Naive thymus-derived CD4-positive, alpha-beta T cell (primary cell): ENCODE measurements around the gene USH2A. TPM values are rescaled to one million over a fixed set of nuclear protein-coding genes. Genes with fewer than 3 reads are reported as not detected.

Experiments used
- ATAC-seq: fragments of 150-1000 bp; cut with Tn5 transposase; 2 replicates; pipeline ENCODE4 v1.10.0; 2021; ENCODE audit warnings: mild to moderate bottlenecking, moderate library complexity
- CTCF ChIA-PET: fragments of 350-600 bp; sonication (Branson Sonifier 250); formaldehyde crosslinking; loops from one replicate; lab custom pipeline; 2021; ENCODE audit warnings: antibody characterized with exemption; lab: Charles Lee
- POLR2A ChIA-PET: fragments of 350-600 bp; sonication (Branson Sonifier 250); formaldehyde crosslinking; loops from one replicate; lab custom pipeline; 2021; ENCODE audit warnings: antibody characterized with exemption, inconsistent platforms; lab: Charles Lee
- DNase-seq, 9 donors: peaks; one replicate each; pipeline versions ENCODE4 v3.0.0 to v3.0.0-alpha.2; 2020 to 2022; ENCODE audit warnings: mixed read lengths in 1 of 9
- H3K27ac ChIP-seq: one replicate; pipeline ENCODE4 v1.7.0; 2013; ENCODE audit warnings: mild to moderate bottlenecking, low read depth, low read length, moderate library complexity
- H3K27me3 ChIP-seq, 2 donors: one replicate each; pipeline ENCODE4 v1.7.0; 2013; ENCODE audit warnings: low read length in 2 of 2, mild to moderate bottlenecking in 2 of 2, moderate library complexity in 2 of 2; ENCODE audit not compliant: control insufficient read depth in 2 of 2, insufficient read depth in 2 of 2
- H3K36me3 ChIP-seq, 3 experiments: 1 replicate in 2 of 3; 2 replicates in 1 of 3; pipeline ENCODE4 v1.7.0; 2013; ENCODE audit warnings: low read length in 3 of 3, mild to moderate bottlenecking in 3 of 3, moderate library complexity in 1 of 3; ENCODE audit not compliant: insufficient read depth in 3 of 3, control insufficient read depth in 2 of 3
- H3K4me1 ChIP-seq, 2 donors: one replicate each; pipeline ENCODE4 v1.7.0; 2013; ENCODE audit warnings: low read length in 2 of 2, mild to moderate bottlenecking in 2 of 2, moderate library complexity in 1 of 2; ENCODE audit not compliant: control insufficient read depth in 2 of 2, insufficient read depth in 2 of 2
- H3K4me3 ChIP-seq: 2 replicates; pipeline ENCODE4 v1.7.0; 2013; ENCODE audit warnings: mild to moderate bottlenecking, low read length
- H3K9me3 ChIP-seq, 3 experiments: 1 replicate in 2 of 3; 2 replicates in 1 of 3; pipeline ENCODE4 v1.7.0; 2013; ENCODE audit warnings: low read length in 3 of 3; ENCODE audit not compliant: control insufficient read depth in 2 of 3
- H3K27ac Mint-ChIP-seq, 9 donors: one replicate each; pipeline ENCODE4 v1.8.0; 2020 to 2022; ENCODE audit warnings: mixed read lengths in 9 of 9, mild to moderate bottlenecking in 8 of 9, moderate library complexity in 5 of 9, inconsistent platforms in 2 of 9
- H3K27me3 Mint-ChIP-seq, 5 donors: one replicate each; pipeline ENCODE4 v1.8.0; 2021 to 2022; ENCODE audit warnings: mixed read lengths in 5 of 5, mild to moderate bottlenecking in 1 of 5
- H3K36me3 Mint-ChIP-seq, 5 donors: one replicate each; pipeline ENCODE4 v1.8.0; 2020 to 2022; ENCODE audit warnings: mixed read lengths in 5 of 5, mild to moderate bottlenecking in 3 of 5, inconsistent platforms in 1 of 5
- H3K4me1 Mint-ChIP-seq, 7 donors: one replicate each; pipeline ENCODE4 v1.8.0; 2020 to 2022; ENCODE audit warnings: mixed read lengths in 7 of 7, mild to moderate bottlenecking in 3 of 7, inconsistent platforms in 1 of 7
- H3K4me3 Mint-ChIP-seq, 10 donors: one replicate each; pipeline ENCODE4 v1.8.0; 2020 to 2022; ENCODE audit warnings: mild to moderate bottlenecking in 10 of 10, mixed read lengths in 10 of 10, moderate library complexity in 6 of 10, inconsistent platforms in 2 of 10
- H3K9me3 Mint-ChIP-seq, 11 donors: one replicate each; pipeline ENCODE4 v1.8.0; 2020 to 2022; ENCODE audit warnings: mixed read lengths in 11 of 11, mild to moderate bottlenecking in 4 of 11, inconsistent platforms in 1 of 11, moderate library complexity in 1 of 11
- intact Hi-C, 2 donors: fragments of 100-400 bp; cut with micrococcal nuclease; formaldehyde crosslinking; loops; one replicate each; pipeline ENCODE4 v1.15.1; 2023
- polyA plus RNA-seq, 2 donors: library from polyadenylated mRNA; unstranded; fragments of 300-500 nt; fragmentation: Illumina TruSeq; gene quantifications; one replicate each; pipeline ENCODE4 v1.2.3, GENCODE V29; 2021
- total RNA-seq, 6 experiments: library from RNA in 5 of 6; stranded (reverse) in 5 of 6; gene quantifications; 1 replicate in 5 of 6; 2 replicates in 1 of 6; pipeline ENCODE4 v1.2.3 and lab custom pipeline; 2021 to 2026

USH2A gene
- total and polyA plus RNA-seq, 7 experiments from 2014 or later = not detected

DNA sequence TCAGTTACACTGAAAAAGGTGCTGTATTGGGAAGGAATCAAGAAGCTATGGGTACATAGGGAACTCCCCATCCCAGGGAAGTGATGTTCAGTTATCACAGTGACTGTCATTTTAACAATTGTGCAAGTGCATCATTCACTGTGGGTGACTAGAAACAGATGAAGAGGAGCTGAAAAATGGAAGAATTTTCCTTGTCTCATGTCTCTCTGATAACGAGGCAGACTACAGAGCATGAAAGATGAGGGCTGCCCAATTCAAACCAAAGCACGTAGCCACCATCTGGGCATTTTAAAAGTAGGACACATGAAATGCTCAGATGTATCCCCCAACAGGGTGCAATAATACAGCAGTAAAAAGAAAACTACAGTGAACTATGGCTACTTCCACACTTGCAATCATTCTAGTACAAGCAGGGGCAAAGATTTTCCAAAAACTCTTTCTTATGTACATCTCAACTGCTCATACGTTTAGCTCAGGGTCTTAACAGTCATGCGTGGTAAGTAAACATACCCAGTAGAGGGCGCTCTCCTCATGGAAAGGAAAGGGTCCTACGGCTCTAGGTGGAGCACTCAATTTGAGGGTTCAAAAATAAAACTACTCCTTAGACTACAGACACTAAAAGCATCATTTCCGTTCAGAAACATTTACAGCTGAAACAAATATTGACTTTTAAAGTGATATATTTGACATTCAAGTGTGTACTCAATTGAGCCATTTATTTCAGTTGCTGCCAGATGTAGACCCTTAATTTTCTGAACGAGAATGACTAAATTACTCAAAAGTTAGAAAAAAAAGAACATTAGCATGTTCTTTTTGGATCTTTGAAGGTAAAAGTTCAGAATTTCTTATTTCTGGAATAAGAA lies 713.0 kb downstream of the USH2A start:
- Mint-ChIP-seq H3K27me3 (peaks cover 0 to 6% (median 0%) of the 10 kb centered on the region in 5 donors), H3K4me1 (no peaks in the 10 kb centered on the region), H3K36me3 (no peaks in the 10 kb centered on the region), H3K9me3 (peaks cover 0 to 4% (median 0%) of the 10 kb centered on the region in 11 donors), H3K4me3 (no peak overlapping the region), H3K27ac (no peak overlapping the region)
- ATAC-seq (no peak), DNase-seq (no peak)
- H3K4me3 ChIP-seq = no peak overlapping the region
- H3K27me3 ChIP-seq = no peaks in the 10 kb centered on the region
- intact Hi-C loops = no loop called here
- H3K9me3 ChIP-seq = no peaks in the 10 kb centered on the region
- POLR2A ChIA-PET = no interaction called here
- CTCF ChIA-PET = no interaction called here
- H3K36me3 ChIP-seq = no peaks in the 10 kb centered on the region
- H3K27ac ChIP-seq = no peak overlapping the region
- no peaks in the 10 kb centered on the region for H3K4me1 ChIP-seq

DNA sequence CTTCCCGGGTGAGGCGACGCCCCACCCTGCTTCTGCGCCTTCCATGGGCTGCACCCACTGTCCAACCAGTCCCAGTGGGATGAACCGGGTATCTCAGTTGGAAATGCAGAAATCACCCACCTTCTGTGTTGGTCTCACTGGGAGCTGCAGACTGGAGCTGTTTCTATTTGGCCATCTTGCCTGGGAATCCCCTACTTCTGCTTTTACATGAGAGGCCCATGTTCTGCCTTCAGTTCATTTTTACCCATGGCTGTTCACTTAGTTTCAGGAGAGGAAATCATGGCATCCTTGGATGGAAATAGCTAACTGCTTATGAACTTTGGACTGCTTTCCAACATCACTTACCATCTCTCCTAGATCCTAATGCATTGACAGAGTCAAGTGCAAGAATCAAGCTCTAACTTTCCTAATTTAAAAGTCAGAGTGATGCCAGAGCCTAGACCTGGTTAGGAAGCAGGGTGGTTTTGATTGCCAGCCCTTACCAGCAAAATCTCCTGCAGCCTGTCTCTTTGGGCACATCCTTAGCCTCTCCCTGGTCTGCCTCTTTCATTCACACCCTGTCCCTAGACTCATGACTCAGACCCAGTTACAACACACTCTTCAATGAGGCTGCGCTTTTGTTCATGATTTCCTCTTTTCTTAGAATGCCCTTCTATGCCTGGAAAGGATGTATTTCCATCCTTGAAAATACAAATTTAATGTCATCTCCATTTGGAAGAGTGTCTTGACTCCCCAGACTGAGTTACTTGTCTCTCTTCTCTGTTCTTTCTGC lies 719.0 kb downstream of the USH2A start:
- no peaks in the 10 kb centered on the region for H3K9me3 ChIP-seq
- Mint-ChIP-seq H3K4me1 (no peaks in the 10 kb centered on the region), H3K9me3 (peaks cover 0 to 28% (median 11%) of the 10 kb centered on the region in 11 donors), H3K27me3 (peaks cover 0 to 11% (median 0%) of the 10 kb centered on the region in 5 donors), H3K4me3 (no peak overlapping the region), H3K27ac (no peak overlapping the region), H3K36me3 (no peaks in the 10 kb centered on the region)
- POLR2A ChIA-PET = no interaction called here
- CTCF ChIA-PET = no interaction called here
- no peak overlapping the region for H3K27ac ChIP-seq
- intact Hi-C loops = no loop called here
- no peak for ATAC-seq
- no peaks in the 10 kb centered on the region for H3K4me1 ChIP-seq
- H3K36me3 ChIP-seq = no peaks in the 10 kb centered on the region
- no peak overlapping the region for H3K4me3 ChIP-seq
- no peak for DNase-seq
- H3K27me3 ChIP-seq = no peaks in the 10 kb centered on the region

DNA sequence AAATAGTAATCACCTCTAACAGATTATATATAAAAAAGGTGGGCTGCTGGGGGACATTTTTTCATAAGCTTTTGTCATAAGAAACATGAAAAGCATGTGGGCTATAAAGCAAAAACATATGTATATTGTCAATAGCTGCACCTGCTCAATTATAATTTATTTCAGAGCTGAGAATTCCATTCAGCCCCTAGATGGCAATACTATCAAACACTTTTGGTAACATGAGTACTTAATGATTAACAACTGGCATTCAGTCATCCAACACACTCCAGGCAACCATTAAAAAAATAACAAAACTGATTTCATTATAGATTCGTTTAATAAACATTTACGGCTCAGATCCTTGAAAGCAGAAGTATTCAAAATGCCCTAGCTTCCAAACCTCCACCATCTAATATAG lies 741.0 kb downstream of the USH2A start:
- Mint-ChIP-seq H3K4me1 (no peaks in the 10 kb centered on the region), H3K4me3 (no peak overlapping the region), H3K27me3 (no peaks in the 10 kb centered on the region), H3K27ac (no peak overlapping the region), H3K36me3 (no peaks in the 10 kb centered on the region), H3K9me3 (peaks cover 0 to 1% (median 0%) of the 10 kb centered on the region in 11 donors)
- Histone ChIP-seq H3K36me3 (no peaks in the 10 kb centered on the region), H3K27ac (no peak overlapping the region), H3K9me3 (no peaks in the 10 kb centered on the region), H3K4me3 (no peak overlapping the region), H3K27me3 (no peaks in the 10 kb centered on the region), H3K4me1 (no peaks in the 10 kb centered on the region)
- ChIA-PET POLR2A (no interaction called here), CTCF (no interaction called here)
- DNase-seq (no peak), ATAC-seq (no peak)
- intact Hi-C loops = no loop called here

DNA sequence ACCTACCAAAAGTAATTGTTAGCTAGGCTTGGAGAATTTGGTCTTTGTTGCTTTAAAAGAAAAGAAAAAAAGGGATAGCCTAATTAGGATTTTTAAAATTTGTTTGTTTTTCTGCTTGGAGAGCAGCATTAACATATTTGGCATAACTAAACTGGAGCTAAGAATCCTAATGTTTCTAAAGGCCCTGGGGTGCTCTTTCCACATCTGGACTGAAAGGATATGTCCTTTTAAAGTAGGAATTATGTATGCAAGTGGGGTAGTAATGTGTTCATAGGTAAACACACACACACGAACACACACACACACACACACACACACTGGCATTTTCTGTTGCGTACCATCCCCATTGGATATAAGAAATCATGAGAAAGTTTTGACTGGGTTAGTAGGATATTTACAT lies 742.2 kb downstream of the USH2A start:
- Histone ChIP-seq H3K4me3 (no peak overlapping the region), H3K27ac (no peak overlapping the region), H3K36me3 (no peaks in the 10 kb centered on the region), H3K27me3 (no peaks in the 10 kb centered on the region), H3K9me3 (no peaks in the 10 kb centered on the region), H3K4me1 (no peaks in the 10 kb centered on the region)
- H3K27ac Mint-ChIP-seq = no peak overlapping the region
- ChIA-PET CTCF (no interaction called here), POLR2A (no interaction called here)
- H3K36me3 Mint-ChIP-seq = no peaks in the 10 kb centered on the region
- intact Hi-C loops = no loop called here
- no peaks in the 10 kb centered on the region for H3K4me1 Mint-ChIP-seq
- no peak overlapping the region for H3K4me3 Mint-ChIP-seq
- no peaks in the 10 kb centered on the region for H3K27me3 Mint-ChIP-seq
- no peaks in the 10 kb centered on the region for H3K9me3 Mint-ChIP-seq
- ATAC-seq (no peak), DNase-seq (no peak)

DNA sequence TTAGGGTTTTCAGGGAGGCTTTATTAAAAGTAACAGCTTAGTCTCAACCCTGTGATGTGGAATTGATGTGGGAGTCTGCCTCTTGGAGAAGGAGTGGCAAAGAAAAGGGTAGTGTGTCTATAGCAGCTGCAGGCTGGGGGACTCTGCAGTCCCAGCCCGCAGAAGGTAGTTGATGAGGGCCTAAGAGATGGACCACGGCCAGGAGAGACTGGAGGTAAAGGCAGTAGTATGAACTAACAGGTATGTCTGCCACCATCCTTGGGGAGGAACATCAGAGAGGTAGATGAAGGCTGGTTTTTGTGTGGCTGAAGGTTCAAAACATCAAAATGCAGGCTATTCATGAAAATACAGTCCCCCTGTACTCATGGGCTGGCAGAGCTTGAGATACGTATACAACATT lies 744.0 kb downstream of the USH2A start:
- Mint-ChIP-seq H3K4me1 (no peaks in the 10 kb centered on the region), H3K27me3 (peaks cover 0 to 4% (median 0%) of the 10 kb centered on the region in 5 donors), H3K27ac (no peak overlapping the region), H3K36me3 (no peaks in the 10 kb centered on the region), H3K4me3 (no peak overlapping the region), H3K9me3 (no peaks in the 10 kb centered on the region)
- Histone ChIP-seq H3K27me3 (no peaks in the 10 kb centered on the region), H3K9me3 (no peaks in the 10 kb centered on the region), H3K4me3 (no peak overlapping the region), H3K27ac (no peak overlapping the region), H3K36me3 (no peaks in the 10 kb centered on the region), H3K4me1 (no peaks in the 10 kb centered on the region)
- POLR2A ChIA-PET = no interaction called here
- intact Hi-C loops = no loop called here
- ATAC-seq (no peak), DNase-seq (no peak)
- CTCF ChIA-PET = no interaction called here

DNA sequence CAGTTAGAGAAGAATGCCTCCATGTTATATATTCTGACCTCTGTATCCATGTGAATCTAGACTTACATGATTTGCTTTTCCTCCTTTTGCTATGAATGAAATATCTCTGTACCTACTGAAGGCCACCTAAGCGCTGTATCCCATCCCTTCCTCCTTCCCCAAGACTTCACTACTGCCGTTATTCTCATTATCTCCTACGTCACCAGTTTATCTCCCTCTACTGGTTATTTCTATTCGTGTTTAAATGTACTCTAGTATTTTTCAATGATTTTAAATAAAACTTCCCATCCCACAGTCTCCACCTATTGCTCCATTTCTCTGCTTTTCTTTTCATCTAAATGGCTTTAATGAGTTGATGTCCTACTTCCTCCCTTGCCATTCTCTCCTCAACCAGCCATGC lies 746.1 kb downstream of the USH2A start:
- H3K27me3 Mint-ChIP-seq = peaks cover 0 to 4% (median 0%) of the 10 kb centered on the region in 5 donors
- Histone ChIP-seq H3K4me3 (no peak overlapping the region), H3K27ac (no peak overlapping the region), H3K36me3 (no peaks in the 10 kb centered on the region), H3K9me3 (no peaks in the 10 kb centered on the region), H3K4me1 (no peaks in the 10 kb centered on the region), H3K27me3 (no peaks in the 10 kb centered on the region)
- intact Hi-C loops = no loop called here
- ATAC-seq (no peak), DNase-seq (no peak)
- ChIA-PET CTCF (no interaction called here), POLR2A (no interaction called here)
- H3K9me3 Mint-ChIP-seq = peaks cover 0 to 3% (median 0%) of the 10 kb centered on the region in 11 donors
- no peak overlapping the region for H3K4me3 Mint-ChIP-seq
- H3K27ac Mint-ChIP-seq = no peak overlapping the region
- no peaks in the 10 kb centered on the region for H3K36me3 Mint-ChIP-seq
- H3K4me1 Mint-ChIP-seq = no peaks in the 10 kb centered on the region
